SU-DHL-6 (cell line): Measurements from ENCODE around the gene ZCCHC4.

Experiments
- H2AFZ ChIP-seq: fragments of 200-600 bp; sonication (generic); 2 replicates; pipeline ENCODE4 v1.6.1; 2014; ENCODE audit warnings: low read depth, mild to moderate bottlenecking, moderate library complexity, mixed read lengths, antibody characterized with exemption, low read length; ENCODE audit not compliant: severe bottlenecking
- H3F3A ChIP-seq: fragments of 200-600 bp; shearing (Covaris generic); 2 replicates; pipeline ENCODE4 v1.6.0; 2016; ENCODE audit warnings: antibody characterized with exemption, mild to moderate bottlenecking; ENCODE audit not compliant: insufficient read depth
- H3K27ac ChIP-seq: fragments of 200-600 bp; sonication (generic); 2 replicates; pipeline ENCODE4 v1.5.1; 2016; ENCODE audit warnings: low read depth, mild to moderate bottlenecking, low read length, moderate library complexity, mixed read lengths
- H3K27me3 ChIP-seq: fragments of 200-600 bp; sonication (generic), shearing (Covaris generic); 2 replicates; pipeline ENCODE4 v1.6.0; 2014; ENCODE audit warnings: mild to moderate bottlenecking, low read length
- H3K36me3 ChIP-seq: fragments of 200-600 bp; sonication (generic); 2 replicates; pipeline ENCODE4 v1.6.1; 2014; ENCODE audit warnings: mild to moderate bottlenecking, low read length, mixed read lengths
- H3K4me2 ChIP-seq: fragments of 300-600, 200-600 bp; shearing (Covaris generic), sonication (generic); 2 replicates; pipeline ENCODE4 v1.6.0; 2014; ENCODE audit warnings: low read length, low read depth, mild to moderate bottlenecking; ENCODE audit not compliant: poor library complexity, severe bottlenecking
- H3K4me3 ChIP-seq: fragments of 200-600 bp; sonication (generic); 2 replicates; pipeline ENCODE4 v1.5.1; 2014; ENCODE audit warnings: antibody characterized with exemption, low read length, mild to moderate bottlenecking, mixed read lengths; ENCODE audit not compliant: insufficient read depth, poor library complexity, severe bottlenecking
- H3K79me2 ChIP-seq: fragments of 200-600 bp; sonication (generic); 2 replicates; pipeline ENCODE4 v1.6.1; 2014; ENCODE audit warnings: mild to moderate bottlenecking, low read length, moderate library complexity; ENCODE audit not compliant: insufficient read depth
- H3K9ac ChIP-seq: fragments of 200-600 bp; sonication (generic); 2 replicates; pipeline ENCODE4 v1.7.0; 2014; ENCODE audit warnings: mild to moderate bottlenecking, low read length
- H3K9me2 ChIP-seq: fragments of 200-600 bp; sonication (generic); replicated peaks from 2 replicates; pipeline ENCODE4 v1.6.1; 2014; ENCODE audit warnings: low read length; ENCODE audit not compliant: insufficient read depth
- H3K9me3 ChIP-seq: fragments of 200-600 bp; sonication (generic); 2 replicates; pipeline ENCODE4 v1.6.1; 2014; ENCODE audit warnings: low read length, mixed read lengths; ENCODE audit not compliant: insufficient read depth
- H4K20me1 ChIP-seq: fragments of 200-600 bp; sonication (generic); 2 replicates; pipeline ENCODE4 v1.6.1; 2014; ENCODE audit warnings: low read depth, mild to moderate bottlenecking, antibody characterized with exemption, low read length, moderate library complexity, mixed read lengths
- CTCF ChIP-seq: fragments of 200-600 bp; sonication (generic); IDR thresholded peaks from one replicate; pipeline ENCODE4 v1.5.1; 2017; ENCODE audit warnings: antibody characterized with exemption, mild to moderate bottlenecking, low read length, moderate library complexity; ENCODE audit not compliant: insufficient read depth, poor library complexity, severe bottlenecking
- EZH2phosphoT487 ChIP-seq: fragments of 200-600 bp; sonication (generic), shearing (Covaris generic); conservative IDR thresholded peaks from 2 replicates; pipeline ENCODE4 v1.6.1; 2018; ENCODE audit warnings: mild to moderate bottlenecking, antibody characterized with exemption, low read length, moderate library complexity, mixed read lengths

ZCCHC4 gene

GRCh38 chr4:25330335-25330734 lies 17.8 kb downstream of the ZCCHC4 start:
- H3K36me3 ChIP-seq: 0 out of 2 replicates have a peak, but pooled peaks cover 3% of the 10 kb centered on the region
- no peaks in the 10 kb centered on the region for H3K9me3 ChIP-seq
- no peaks in the 10 kb centered on the region for H4K20me1 ChIP-seq
- H3F3A ChIP-seq: no peaks in the 10 kb centered on the region
- H3K4me2 ChIP-seq: no peak overlapping the region
- H3K9ac ChIP-seq: no peak overlapping the region
- H3K9me2 ChIP-seq: no peaks in the 10 kb centered on the region
- H3K27me3 ChIP-seq: no peaks in the 10 kb centered on the region
- H3K79me2 ChIP-seq: peaks cover 6% of the 10 kb centered on the region; the same call in 1 of the 2 replicates
- TF ChIP-seq CTCF: no peak
- TF ChIP-seq EZH2phosphoT487: no peak
- H3K27ac ChIP-seq: no peak overlapping the region
- no peak overlapping the region for H3K4me3 ChIP-seq
- no peak overlapping the region for H2AFZ ChIP-seq

DNA sequence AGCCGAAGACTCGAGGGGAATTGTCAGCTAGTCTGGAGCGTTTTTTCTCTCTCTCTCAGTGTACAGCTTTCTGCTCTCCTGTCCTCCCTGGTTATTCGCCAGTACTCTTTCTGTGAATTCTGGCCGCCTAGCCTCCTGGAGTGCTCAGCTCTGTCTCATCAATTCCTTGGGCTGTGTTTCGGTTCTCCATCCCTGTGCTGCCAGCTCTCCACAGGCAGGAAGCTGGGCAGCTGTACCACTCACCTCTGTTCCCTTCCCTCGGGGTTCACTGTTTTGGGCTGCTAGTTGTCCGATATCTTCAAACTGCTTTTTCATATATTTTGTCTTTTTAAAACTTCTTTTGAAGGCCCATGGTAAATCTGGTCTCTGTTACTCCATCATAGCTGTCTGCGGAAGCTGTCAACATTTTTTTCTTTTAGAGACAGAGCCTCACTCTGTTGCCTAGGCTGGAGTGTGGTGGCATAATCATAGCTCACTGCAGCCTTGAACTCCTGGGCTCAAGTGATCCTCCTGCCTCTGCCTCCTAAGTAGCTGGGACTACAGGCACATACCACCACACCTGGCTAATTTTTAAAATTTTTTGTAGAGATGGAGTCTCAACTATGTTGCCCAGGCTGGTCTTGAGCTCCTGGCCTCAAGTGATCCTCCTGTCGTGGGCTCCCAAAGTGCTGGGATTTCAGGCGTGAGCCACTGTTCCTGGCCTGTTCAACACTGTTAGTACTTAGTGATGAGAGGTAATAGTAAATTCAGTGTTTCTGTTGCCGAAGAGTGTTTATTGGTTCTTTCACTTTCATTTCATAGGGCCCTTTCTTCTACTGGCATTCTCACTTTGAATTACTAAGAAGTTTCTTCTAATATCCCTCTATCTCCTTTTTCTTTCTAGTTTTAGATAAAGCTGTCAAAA lies 18.6 kb downstream of the ZCCHC4 start:
- H3F3A ChIP-seq: no peaks in the 10 kb centered on the region
- no peak overlapping the region for H3K27ac ChIP-seq
- peaks cover 6% of the 10 kb centered on the region; the same call in 1 of the 2 replicates for H3K79me2 ChIP-seq
- H3K36me3 ChIP-seq: peaks cover 3% of the 10 kb centered on the region; the same call in 1 of the 2 replicates
- no peaks in the 10 kb centered on the region for H3K27me3 ChIP-seq
- no peaks in the 10 kb centered on the region for H4K20me1 ChIP-seq
- H3K9me3 ChIP-seq: no peaks in the 10 kb centered on the region
- H2AFZ ChIP-seq: no peak overlapping the region
- H3K9ac ChIP-seq: no peak overlapping the region
- H3K4me2 ChIP-seq: no peak overlapping the region
- no peaks in the 10 kb centered on the region for H3K9me2 ChIP-seq
- no peak overlapping the region for H3K4me3 ChIP-seq
- no peak for TF ChIP-seq EZH2phosphoT487

DNA sequence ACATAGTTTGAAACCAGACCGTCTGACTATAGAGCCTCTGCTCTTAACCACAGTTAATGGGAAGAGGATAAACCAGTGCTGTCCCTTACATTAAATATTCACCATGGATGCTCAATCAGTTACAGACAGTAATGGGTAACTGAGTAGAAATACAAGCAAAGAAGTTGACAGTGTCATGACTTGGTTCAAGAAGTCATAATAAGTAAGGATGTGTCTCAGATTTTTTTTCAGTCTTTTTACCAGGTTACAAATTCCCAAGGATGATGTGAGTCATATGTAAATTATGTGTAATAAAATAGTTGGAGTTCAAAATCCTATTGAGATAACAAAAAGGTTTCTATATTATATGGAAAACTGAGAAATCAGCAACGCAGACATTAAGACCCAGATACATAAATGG lies 31.1 kb downstream of the ZCCHC4 start:
- Histone ChIP-seq H3K27me3 (no peaks in the 10 kb centered on the region), H3K36me3 (no peaks in the 10 kb centered on the region; the same call in 1 of the 2 replicates), H3K4me3 (no peak overlapping the region), H3K9me2 (no peaks in the 10 kb centered on the region), H3K9me3 (no peaks in the 10 kb centered on the region), H2AFZ (no peak overlapping the region), H3K9ac (no peak overlapping the region), H3K27ac (no peak overlapping the region), H3K4me2 (no peak overlapping the region), H4K20me1 (no peaks in the 10 kb centered on the region), H3K79me2 (no peaks in the 10 kb centered on the region), H3F3A (no peaks in the 10 kb centered on the region)
- no peak for TF ChIP-seq CTCF
- no peak for TF ChIP-seq EZH2phosphoT487

GRCh38 chr4:25345744-25346143 lies 33.2 kb downstream of the ZCCHC4 start:
- Histone ChIP-seq H3K4me2 (no peak overlapping the region), H3K27ac (no peak overlapping the region), H3F3A (no peaks in the 10 kb centered on the region), H3K9me3 (no peaks in the 10 kb centered on the region), H3K4me3 (no peak overlapping the region), H3K9ac (no peak overlapping the region), H3K9me2 (no peaks in the 10 kb centered on the region), H3K79me2 (no peaks in the 10 kb centered on the region), H3K36me3 (no peaks in the 10 kb centered on the region; the same call in 1 of the 2 replicates), H3K27me3 (no peaks in the 10 kb centered on the region), H4K20me1 (no peaks in the 10 kb centered on the region), H2AFZ (no peak overlapping the region)
- no peak for TF ChIP-seq EZH2phosphoT487
- no peak for TF ChIP-seq CTCF
